ENCODE data around the gene LRP11.

Gene LRP11

GRCh38 chr6:149825292-149825691 is 38.9 kb downstream of the LRP11 start:
- TF ChIP-seq GABPA (IDR thresholded peaks at IDR 0.05; ENCODE audit: low read depth) = no peak
- TF ChIP-seq REST (IDR thresholded peaks at IDR 0.05; ENCODE audit: insufficient replicate concordance, low read depth) = no peak
- no peak for TF ChIP-seq CTCF (IDR thresholded peaks at IDR 0.05; ENCODE audit: insufficient read depth, low read length)
- Histone ChIP-seq H3K4me3 (replicated peaks; ENCODE audit: insufficient read depth, low read length) (no peak overlapping the region), H3K27ac (replicated peaks) (no peak overlapping the region), H3K27me3 (ENCODE audit: insufficient read depth, poor library complexity, severe bottlenecking) (no peaks in the 10 kb centered on the region)
- no peak for DNase-seq (ENCODE audit: low read depth in 1 of 2, low spot score in 1 of 2)

GRCh38 chr6:149823013-149823412 is 41.1 kb downstream of the LRP11 start:
- Histone ChIP-seq H3K27me3 (ENCODE audit: insufficient read depth, poor library complexity, severe bottlenecking) (no peaks in the 10 kb centered on the region), H3K4me3 (replicated peaks; ENCODE audit: insufficient read depth, low read length) (no peak overlapping the region), H3K27ac (replicated peaks) (no peak overlapping the region)
- TF ChIP-seq CTCF (IDR thresholded peaks at IDR 0.05; ENCODE audit: insufficient read depth, low read length) (no peak), REST (IDR thresholded peaks at IDR 0.05; ENCODE audit: insufficient replicate concordance, low read depth) (no peak), POLR2AphosphoS5 (IDR thresholded peaks at IDR 0.05; ENCODE audit: low read depth) (no peak), SPI1 (IDR thresholded peaks at IDR 0.05; ENCODE audit: borderline replicate concordance, low read depth) (no peak), GABPA (IDR thresholded peaks at IDR 0.05; ENCODE audit: low read depth) (no peak)
- DNase-seq (ENCODE audit: low read depth in 1 of 2, low spot score in 1 of 2) = no peak

- TF ChIP-seq GABPA (IDR thresholded peaks at IDR 0.05; ENCODE audit: low read depth) (no peak), REST (IDR thresholded peaks at IDR 0.05; ENCODE audit: insufficient replicate concordance, low read depth) (no peak), SPI1 (IDR thresholded peaks at IDR 0.05; ENCODE audit: borderline replicate concordance, low read depth) (no peak), POLR2AphosphoS5 (IDR thresholded peaks at IDR 0.05; ENCODE audit: low read depth) (no peak), CTCF (IDR thresholded peaks at IDR 0.05; ENCODE audit: insufficient read depth, low read length) (no peak)
- H3K27me3 ChIP-seq (ENCODE audit: insufficient read depth, poor library complexity, severe bottlenecking) = no peaks in the 10 kb centered on the region
- DNase-seq (ENCODE audit: low read depth in 1 of 2, low spot score in 1 of 2) = no peak
- H3K4me3 ChIP-seq (replicated peaks; ENCODE audit: insufficient read depth, low read length) = no peak overlapping the region
- no peak overlapping the region for H3K27ac ChIP-seq (replicated peaks)
Measured at GRCh38 chr6:149821492-149821891, 42.7 kb downstream of the LRP11 start.

All from HL-60 (cell line).